C4-2B (cell line): ENCODE results near the gene ELAVL1.

Source experiments
- ZFX ChIP-seq: fragments of 450-650 bp; IDR thresholded peaks from 2 replicates; pipeline ENCODE4 v1.6.1; 2017
- TF ChIP-seq, protein P1 (sequence below): fragments of 450-650 bp; conservative IDR thresholded peaks from 2 replicates; pipeline ENCODE4 v1.5.1; 2017; ENCODE audit warnings: mild to moderate bottlenecking

GRCh38 chr19:7968796-7969554 lies 36.5 kb downstream of the ELAVL1 start:
- TF ChIP-seq, protein P1, sequence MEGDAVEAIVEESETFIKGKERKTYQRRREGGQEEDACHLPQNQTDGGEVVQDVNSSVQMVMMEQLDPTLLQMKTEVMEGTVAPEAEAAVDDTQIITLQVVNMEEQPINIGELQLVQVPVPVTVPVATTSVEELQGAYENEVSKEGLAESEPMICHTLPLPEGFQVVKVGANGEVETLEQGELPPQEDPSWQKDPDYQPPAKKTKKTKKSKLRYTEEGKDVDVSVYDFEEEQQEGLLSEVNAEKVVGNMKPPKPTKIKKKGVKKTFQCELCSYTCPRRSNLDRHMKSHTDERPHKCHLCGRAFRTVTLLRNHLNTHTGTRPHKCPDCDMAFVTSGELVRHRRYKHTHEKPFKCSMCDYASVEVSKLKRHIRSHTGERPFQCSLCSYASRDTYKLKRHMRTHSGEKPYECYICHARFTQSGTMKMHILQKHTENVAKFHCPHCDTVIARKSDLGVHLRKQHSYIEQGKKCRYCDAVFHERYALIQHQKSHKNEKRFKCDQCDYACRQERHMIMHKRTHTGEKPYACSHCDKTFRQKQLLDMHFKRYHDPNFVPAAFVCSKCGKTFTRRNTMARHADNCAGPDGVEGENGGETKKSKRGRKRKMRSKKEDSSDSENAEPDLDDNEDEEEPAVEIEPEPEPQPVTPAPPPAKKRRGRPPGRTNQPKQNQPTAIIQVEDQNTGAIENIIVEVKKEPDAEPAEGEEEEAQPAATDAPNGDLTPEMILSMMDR: no peak
- no peak for TF ChIP-seq ZFX
